ENCODE data around the gene FAM107B.
A peak's percentile ranks its signal among the peaks of the same experiment; 100 is the strongest.

FAM107B gene

DNA sequence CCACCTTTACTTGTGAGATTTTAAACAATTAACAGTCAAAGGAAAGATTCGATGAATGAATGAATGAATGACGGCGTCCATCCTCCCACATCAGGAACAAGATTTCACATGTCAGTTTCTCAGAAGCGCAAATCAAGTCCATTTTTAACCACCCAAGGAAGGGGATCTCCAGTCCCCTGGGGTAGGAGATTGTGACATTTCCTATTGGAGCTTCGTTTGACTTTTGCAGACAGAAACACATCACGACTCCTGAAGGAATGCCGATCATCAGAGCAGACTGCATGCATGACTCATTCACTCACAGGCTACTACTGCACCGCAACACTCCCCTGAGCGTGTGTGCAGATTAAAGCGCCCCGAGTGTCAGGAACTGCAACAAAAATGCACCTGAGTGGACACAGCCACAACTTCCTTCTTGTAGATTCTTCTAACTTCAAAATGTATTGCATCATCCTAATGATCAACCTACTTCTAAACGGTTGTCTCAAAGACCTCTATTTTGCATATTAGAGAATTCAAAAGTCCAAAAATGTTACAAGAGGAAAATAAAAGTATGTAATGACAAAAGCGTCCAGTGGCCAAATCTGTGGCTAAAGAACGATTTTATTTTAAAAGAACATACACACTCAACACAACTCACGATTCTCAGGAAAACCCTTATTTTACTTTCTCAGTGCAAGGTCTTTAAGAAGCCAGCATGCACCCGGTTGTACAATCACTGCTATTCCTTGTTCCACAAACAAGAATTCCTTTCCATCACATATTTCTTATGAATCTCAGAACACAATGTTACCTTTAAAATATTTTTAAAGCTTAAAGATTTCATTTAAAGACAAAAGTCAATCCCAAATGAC, 172.6 kb downstream of the FAM107B start (continued):
- TF ChIP-seq REST (tag by site-specific recombination; IDR thresholded peaks at IDR 0.05) (no peak), EGR2 (tag by site-specific recombination; IDR thresholded peaks at IDR 0.05; ENCODE audit: low read depth) (no peak), ZNF175 (tag by site-specific recombination; IDR thresholded peaks at IDR 0.05) (no peak), ZNF548 (tag by site-specific recombination; IDR thresholded peaks at IDR 0.05) (no peak), ZBTB21 (tag by site-specific recombination; IDR thresholded peaks at IDR 0.05) (no peak), ZNF2 (tag by site-specific recombination; IDR thresholded peaks at IDR 0.05) (no peak), FEZF1 (tag by site-specific recombination; IDR thresholded peaks at IDR 0.05) (no peak), ZNF704 (tag by site-specific recombination; IDR thresholded peaks at IDR 0.05) (no peak), SP7 (tag by site-specific recombination; IDR thresholded peaks at IDR 0.05) (peak; percentile 36; the same call in 1 of the 2 replicates), ZNF514 (tag by site-specific recombination; IDR thresholded peaks at IDR 0.05) (no peak), ATF2 (tag by site-specific recombination; IDR thresholded peaks at IDR 0.05; ENCODE audit: low read depth) (0 out of 2 replicates have a peak, but pooled peaks have one; percentile 41), ZNF112 (tag by site-specific recombination; IDR thresholded peaks at IDR 0.05) (no peak), BCL11A (tag by site-specific recombination; IDR thresholded peaks at IDR 0.05; ENCODE audit: low read depth) (no peak), ZNF747 (tag by site-specific recombination; IDR thresholded peaks at IDR 0.05) (no peak), ZNF837 (tag by site-specific recombination; IDR thresholded peaks at IDR 0.05) (no peak), PRDM1 (tag by site-specific recombination; IDR thresholded peaks at IDR 0.05) (no peak), KLF8 (tag by site-specific recombination; IDR thresholded peaks at IDR 0.05) (no peak), ZNF561 (tag by site-specific recombination; IDR thresholded peaks at IDR 0.05; ENCODE audit: borderline replicate concordance) (no peak), ZBTB7A (tag by site-specific recombination; IDR thresholded peaks at IDR 0.05; ENCODE audit: low read depth) (no peak), WT1 (tag by site-specific recombination; IDR thresholded peaks at IDR 0.05) (no peak), ZNF658 (tag by site-specific recombination; IDR thresholded peaks at IDR 0.05) (no peak), ZNF626 (tag by site-specific recombination; IDR thresholded peaks at IDR 0.05) (no peak), ZNF544 (tag by site-specific recombination; IDR thresholded peaks at IDR 0.05) (no peak), ZXDB (tag by site-specific recombination; IDR thresholded peaks at IDR 0.05) (no peak), KLF1 (tag by site-specific recombination; IDR thresholded peaks at IDR 0.05) (no peak), ZNF701 (tag by site-specific recombination; IDR thresholded peaks at IDR 0.05) (no peak), GLI4 (tag by site-specific recombination; IDR thresholded peaks at IDR 0.05) (no peak), ZNF791 (tag by site-specific recombination; IDR thresholded peaks at IDR 0.05) (no peak), ZNF660 (tag by site-specific recombination; IDR thresholded peaks at IDR 0.05) (peak; percentile 69), SCRT1 (tag by site-specific recombination; IDR thresholded peaks at IDR 0.05; ENCODE audit: borderline replicate concordance) (no peak), HOXD13 (CRISPR knock-in tag; IDR thresholded peaks at IDR 0.05; ENCODE audit: borderline replicate concordance) (no peak)
- TF ChIP-seq, protein P1, sequence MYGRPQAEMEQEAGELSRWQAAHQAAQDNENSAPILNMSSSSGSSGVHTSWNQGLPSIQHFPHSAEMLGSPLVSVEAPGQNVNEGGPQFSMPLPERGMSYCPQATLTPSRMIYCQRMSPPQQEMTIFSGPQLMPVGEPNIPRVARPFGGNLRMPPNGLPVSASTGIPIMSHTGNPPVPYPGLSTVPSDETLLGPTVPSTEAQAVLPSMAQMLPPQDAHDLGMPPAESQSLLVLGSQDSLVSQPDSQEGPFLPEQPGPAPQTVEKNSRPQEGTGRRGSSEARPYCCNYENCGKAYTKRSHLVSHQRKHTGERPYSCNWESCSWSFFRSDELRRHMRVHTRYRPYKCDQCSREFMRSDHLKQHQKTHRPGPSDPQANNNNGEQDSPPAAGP (tag by site-specific recombination; IDR thresholded peaks at IDR 0.05): no peak
- TF ChIP-seq, protein P2, sequence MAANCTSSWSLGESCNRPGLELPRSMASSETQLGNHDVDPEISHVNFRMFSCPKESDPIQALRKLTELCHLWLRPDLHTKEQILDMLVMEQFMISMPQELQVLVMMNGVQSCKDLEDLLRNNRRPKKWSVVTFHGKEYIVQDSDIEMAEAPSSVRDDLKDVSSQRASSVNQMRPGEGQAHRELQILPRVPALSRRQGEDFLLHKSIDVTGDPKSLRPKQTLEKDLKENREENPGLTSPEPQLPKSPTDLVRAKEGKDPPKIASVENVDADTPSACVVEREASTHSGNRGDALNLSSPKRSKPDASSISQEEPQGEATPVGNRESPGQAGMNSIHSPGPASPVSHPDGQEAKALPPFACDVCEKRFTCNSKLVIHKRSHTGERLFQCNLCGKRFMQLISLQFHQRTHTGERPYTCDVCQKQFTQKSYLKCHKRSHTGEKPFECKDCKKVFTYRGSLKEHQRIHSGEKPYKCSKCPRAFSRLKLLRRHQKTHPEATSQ (tag by site-specific recombination; IDR thresholded peaks at IDR 0.05): no peak

All from HEK293 (cell line).